Measurements from ENCODE around the gene LAMC2.
"Not testable (repeated sequence)": the region's sequence is repeated elsewhere in the genome, so short reads cannot be mapped to it uniquely, and the experiment has no call there.

Gene LAMC2

DNA sequence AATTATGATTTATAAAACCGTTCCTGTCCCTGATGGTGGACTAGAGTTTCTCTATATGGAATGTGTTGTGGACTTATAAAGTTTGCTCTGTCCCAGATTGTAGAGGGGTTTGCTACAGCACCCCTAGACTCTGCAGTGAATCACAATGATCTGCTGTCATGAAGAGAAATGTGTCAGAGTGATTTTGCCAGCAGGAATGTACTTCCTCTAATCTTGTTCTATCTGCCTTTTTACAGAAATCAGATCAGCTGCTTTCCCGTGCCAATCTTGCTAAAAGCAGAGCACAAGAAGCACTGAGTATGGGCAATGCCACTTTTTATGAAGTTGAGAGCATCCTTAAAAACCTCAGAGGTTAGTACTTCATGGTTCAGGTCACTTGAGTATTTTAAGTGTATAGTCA is 52.0 kb downstream of the LAMC2 start:
- H3K4me3 ChIP-seq (ENCODE audit: low read depth, low read length), result no peak overlapping the region
- DNase-seq (ENCODE audit: low read depth), result peak; percentile 65
- TF ChIP-seq, protein P1, sequence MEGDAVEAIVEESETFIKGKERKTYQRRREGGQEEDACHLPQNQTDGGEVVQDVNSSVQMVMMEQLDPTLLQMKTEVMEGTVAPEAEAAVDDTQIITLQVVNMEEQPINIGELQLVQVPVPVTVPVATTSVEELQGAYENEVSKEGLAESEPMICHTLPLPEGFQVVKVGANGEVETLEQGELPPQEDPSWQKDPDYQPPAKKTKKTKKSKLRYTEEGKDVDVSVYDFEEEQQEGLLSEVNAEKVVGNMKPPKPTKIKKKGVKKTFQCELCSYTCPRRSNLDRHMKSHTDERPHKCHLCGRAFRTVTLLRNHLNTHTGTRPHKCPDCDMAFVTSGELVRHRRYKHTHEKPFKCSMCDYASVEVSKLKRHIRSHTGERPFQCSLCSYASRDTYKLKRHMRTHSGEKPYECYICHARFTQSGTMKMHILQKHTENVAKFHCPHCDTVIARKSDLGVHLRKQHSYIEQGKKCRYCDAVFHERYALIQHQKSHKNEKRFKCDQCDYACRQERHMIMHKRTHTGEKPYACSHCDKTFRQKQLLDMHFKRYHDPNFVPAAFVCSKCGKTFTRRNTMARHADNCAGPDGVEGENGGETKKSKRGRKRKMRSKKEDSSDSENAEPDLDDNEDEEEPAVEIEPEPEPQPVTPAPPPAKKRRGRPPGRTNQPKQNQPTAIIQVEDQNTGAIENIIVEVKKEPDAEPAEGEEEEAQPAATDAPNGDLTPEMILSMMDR (conservative IDR thresholded peaks at IDR 0.05; ENCODE audit: low read depth, low read length), result no peak

DNA sequence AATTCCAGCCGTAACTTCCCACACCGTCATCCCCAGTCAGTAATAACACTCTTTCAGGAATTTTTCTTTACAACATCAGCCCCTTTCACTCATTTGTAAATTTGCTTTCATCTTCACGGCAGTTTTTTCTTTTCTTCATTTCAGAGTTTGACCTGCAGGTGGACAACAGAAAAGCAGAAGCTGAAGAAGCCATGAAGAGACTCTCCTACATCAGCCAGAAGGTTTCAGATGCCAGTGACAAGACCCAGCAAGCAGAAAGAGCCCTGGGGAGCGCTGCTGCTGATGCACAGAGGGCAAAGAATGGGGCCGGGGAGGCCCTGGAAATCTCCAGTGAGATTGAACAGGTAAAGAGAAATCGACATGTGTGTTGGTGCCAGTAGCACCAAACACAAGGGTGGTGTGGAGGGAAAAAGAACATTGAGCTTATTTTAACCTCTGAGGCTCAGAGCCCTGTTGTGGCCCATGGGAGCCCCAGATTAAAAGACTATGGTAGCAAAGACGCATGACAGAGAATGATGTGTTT is 53.2 kb downstream of the LAMC2 start:
- TF ChIP-seq, protein P1 (conservative IDR thresholded peaks at IDR 0.05; ENCODE audit: low read depth, low read length), result no peak
- no peak for DNase-seq (ENCODE audit: low read depth)
- no peak overlapping the region for H3K4me3 ChIP-seq (ENCODE audit: low read depth, low read length)

DNA sequence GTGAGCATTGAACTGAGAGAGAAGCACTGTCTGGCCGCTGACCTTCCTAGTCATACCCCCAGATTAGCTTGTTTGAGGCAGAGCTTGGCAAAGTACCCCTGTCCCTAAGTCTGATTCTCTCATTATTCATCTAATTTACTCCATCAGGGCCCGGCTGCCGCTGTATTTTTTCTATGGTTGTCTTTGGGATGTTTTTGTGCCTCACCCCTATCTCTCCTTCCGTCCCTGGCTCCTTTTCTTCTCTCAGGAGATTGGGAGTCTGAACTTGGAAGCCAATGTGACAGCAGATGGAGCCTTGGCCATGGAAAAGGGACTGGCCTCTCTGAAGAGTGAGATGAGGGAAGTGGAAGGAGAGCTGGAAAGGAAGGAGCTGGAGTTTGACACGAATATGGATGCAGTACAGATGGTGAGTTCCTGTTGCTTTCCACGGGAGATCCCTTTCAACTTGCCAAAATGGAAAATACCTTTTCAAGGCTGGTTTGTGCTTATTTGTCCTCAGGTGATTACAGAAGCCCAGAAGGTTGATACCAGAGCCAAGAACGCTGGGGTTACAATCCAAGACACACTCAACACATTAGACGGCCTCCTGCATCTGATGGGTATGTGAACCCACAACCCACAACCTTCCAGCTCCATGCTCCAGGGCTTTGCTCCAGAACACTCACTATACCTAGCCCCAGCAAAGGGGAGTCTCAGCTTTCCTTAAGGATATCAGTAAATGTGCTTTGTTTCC is 53.9 kb downstream of the LAMC2 start:
- DNase-seq (ENCODE audit: low read depth), result no peak
- TF ChIP-seq, protein P1 (conservative IDR thresholded peaks at IDR 0.05; ENCODE audit: low read depth, low read length), result no peak
- no peak overlapping the region for H3K4me3 ChIP-seq (ENCODE audit: low read depth, low read length)

DNA sequence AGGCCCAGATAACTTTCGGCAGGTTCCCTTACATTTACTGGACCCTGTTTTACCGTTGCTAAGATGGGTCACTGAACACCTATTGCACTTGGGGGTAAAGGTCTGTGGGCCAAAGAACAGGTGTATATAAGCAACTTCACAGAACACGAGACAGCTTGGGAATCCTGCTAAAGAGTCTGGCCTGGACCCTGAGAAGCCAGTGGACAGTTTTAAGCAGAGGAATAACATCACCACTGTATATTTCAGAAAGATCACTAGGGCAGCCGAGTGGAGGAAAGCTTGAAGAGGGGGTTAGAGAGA is 54.4 kb downstream of the LAMC2 start:
- DNase-seq (ENCODE audit: low read depth), result no peak
- TF ChIP-seq, protein P1 (conservative IDR thresholded peaks at IDR 0.05; ENCODE audit: low read depth, low read length), result no peak
- no peak overlapping the region for H3K4me3 ChIP-seq (ENCODE audit: low read depth, low read length)

DNA sequence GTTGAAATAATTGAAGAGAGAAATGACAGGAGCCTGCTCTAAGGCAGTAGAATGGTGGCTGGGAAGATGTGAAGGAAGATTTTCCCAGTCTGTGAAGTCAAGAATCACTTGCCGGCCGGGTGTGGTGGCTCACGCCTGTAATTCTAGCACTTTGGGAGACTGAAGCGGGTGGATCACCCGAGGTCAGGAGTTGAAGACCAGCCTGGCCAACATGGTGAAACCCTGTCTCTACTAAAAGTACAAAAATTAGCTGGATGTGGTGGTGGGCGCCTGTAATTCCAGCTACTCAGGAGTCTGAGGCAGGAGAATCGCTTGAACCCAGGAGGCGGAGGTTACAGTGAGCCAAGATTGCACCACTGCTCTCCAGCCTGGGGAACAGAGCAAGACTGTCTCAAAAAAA is 54.8 kb downstream of the LAMC2 start:
- not testable (repeated sequence) for H3K4me3 ChIP-seq (ENCODE audit: low read depth, low read length); DNase-seq (ENCODE audit: low read depth)

DNA sequence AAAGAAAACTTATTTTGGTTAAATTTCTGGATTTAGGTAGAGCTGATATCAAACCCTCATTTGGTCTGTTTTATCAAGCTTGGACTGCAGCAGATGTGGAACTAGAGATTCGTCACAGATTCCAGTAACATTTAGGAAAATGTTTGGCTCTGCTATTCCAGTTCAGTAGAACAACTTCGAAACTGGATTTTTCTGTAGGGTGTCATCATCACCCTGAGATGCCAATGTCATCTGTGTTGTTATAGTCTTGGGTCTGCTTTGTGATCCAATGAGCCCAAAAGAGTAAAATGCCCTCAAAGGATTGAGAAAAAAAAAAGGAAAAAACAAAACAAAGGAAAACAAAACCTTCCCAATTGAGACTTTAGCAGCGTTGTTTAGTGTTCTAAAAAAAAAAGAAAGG is 55.4 kb downstream of the LAMC2 start:
- TF ChIP-seq, protein P1 (conservative IDR thresholded peaks at IDR 0.05; ENCODE audit: low read depth, low read length), result no peak
- H3K4me3 ChIP-seq (ENCODE audit: low read depth, low read length), result no peak overlapping the region
- DNase-seq (ENCODE audit: low read depth), result no peak

DNA sequence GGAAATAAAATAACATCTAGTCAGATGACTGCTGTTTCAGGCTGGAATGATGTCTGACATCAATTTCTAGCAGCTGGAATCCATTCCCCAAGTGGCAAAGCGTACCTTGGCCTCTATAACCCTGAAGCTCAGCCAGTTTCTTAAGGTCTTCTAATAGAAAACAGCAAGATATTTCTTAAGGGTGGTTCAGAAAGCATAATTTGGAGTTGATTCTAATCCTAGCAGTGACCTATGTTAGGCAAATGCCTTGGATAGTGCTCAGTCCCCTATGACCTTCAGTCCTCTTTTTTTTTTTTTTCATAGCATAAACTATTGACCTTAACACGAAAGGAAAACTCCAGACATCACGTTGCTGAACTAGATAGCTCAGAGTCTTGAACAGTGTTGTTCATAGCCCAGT is 56.5 kb downstream of the LAMC2 start:
- H3K4me3 ChIP-seq (ENCODE audit: low read depth, low read length), result no peak overlapping the region
- no peak for DNase-seq (ENCODE audit: low read depth)
- TF ChIP-seq, protein P1 (conservative IDR thresholded peaks at IDR 0.05; ENCODE audit: low read depth, low read length), result no peak

Measured in choroid plexus epithelial cell (primary cell).